Suprapubic skin (tissue), 4 donors: Measurements from ENCODE around the gene ATG9A. TPM values are rescaled to one million over a fixed set of nuclear protein-coding genes. Genes with fewer than 3 reads are reported as not detected.
"Not testable (repeated sequence)": the region's sequence is repeated elsewhere in the genome, so short reads cannot be mapped to it uniquely, and the experiment has no call there.

Source experiments
- DNase-seq, 2 donors: peaks; one replicate each; pipeline ENCODE4 v3.0.0-alpha.2; 2019; ENCODE audit warnings: low spot score in 2 of 2
- H3K27ac ChIP-seq: fragments of 200-600 bp; sonication (generic); one replicate; pipeline ENCODE4 v1.5.1; 2019
- H3K27me3 ChIP-seq: fragments of 200-600 bp; sonication (generic); one replicate; pipeline ENCODE4 v1.5.1; 2019
- H3K36me3 ChIP-seq: fragments of 200-600 bp; sonication (generic); one replicate; pipeline ENCODE4 v1.5.1; 2019
- H3K4me1 ChIP-seq: fragments of 200-600 bp; sonication (generic); one replicate; pipeline ENCODE4 v1.5.1; 2019
- H3K4me3 ChIP-seq: fragments of 200-600 bp; sonication (generic); one replicate; pipeline ENCODE4 v1.5.1; 2019; ENCODE audit warnings: mild to moderate bottlenecking
- H3K9me3 ChIP-seq: fragments of 200-600 bp; sonication (generic); one replicate; pipeline ENCODE4 v1.5.1; 2019
- CTCF ChIP-seq, 2 donors: fragments of 200-600 bp in 1 of 2; fragments of 450-650 bp in 1 of 2; sonication (generic) in 1 of 2; IDR thresholded peaks; one replicate each; pipeline ENCODE4 v1.5.1; 2016 to 2019; ENCODE audit warnings: antibody characterized with exemption in 2 of 2, mild to moderate bottlenecking in 1 of 2, moderate library complexity in 1 of 2
- EP300 ChIP-seq: sonication (generic); formaldehyde crosslinking; IDR thresholded peaks from one replicate; pipeline ENCODE4 v1.6.1; 2017; ENCODE audit warnings: antibody characterized with exemption
- POLR2A ChIP-seq, 2 donors: fragments of 450-650 bp; IDR thresholded peaks; one replicate each; pipeline ENCODE4 v1.6.1; 2017; ENCODE audit warnings: antibody characterized with exemption in 2 of 2, mild to moderate bottlenecking in 2 of 2, moderate library complexity in 2 of 2
- POLR2AphosphoS5 ChIP-seq, 3 donors: sonication (generic); formaldehyde crosslinking; IDR thresholded peaks; one replicate each; pipeline ENCODE4 v1.6.1; 2017; ENCODE audit warnings: antibody characterized with exemption in 3 of 3
- WGBS: methylation state at CpG from one replicate; pipeline ENCODE4 v1.1.5; 2018; 5-methylcytosine and 5-hydroxymethylcytosine counted together
- total RNA-seq, 4 donors: library from RNA; depleted of rRNA; stranded (reverse); fragments of >200 nt; gene quantifications; one replicate each; pipeline ENCODE4 v1.1.0, GENCODE V29; 2016

ATG9A gene
- total RNA-seq, 4 donors from 2014 or later = 60.3 to 83.9 (median 64.6) TPM

- no peaks in the 10 kb centered on the region for H3K36me3 ChIP-seq
- H3K9me3 ChIP-seq = no peaks in the 10 kb centered on the region
- no peaks in the 10 kb centered on the region for H3K27me3 ChIP-seq
- H3K4me3 ChIP-seq = no peak overlapping the region
- TF ChIP-seq EP300 = no peak
- TF ChIP-seq CTCF (IDR thresholded peaks at IDR 0.05) = no peak
- no peak for TF ChIP-seq POLR2A (IDR thresholded peaks at IDR 0.05)
- TF ChIP-seq POLR2AphosphoS5 (IDR thresholded peaks at IDR 0.05) = no peak
- H3K4me1 ChIP-seq = peaks cover 3% of the 10 kb centered on the region
- no peak for DNase-seq
- no peak overlapping the region for H3K27ac ChIP-seq
- 72% methylated on average over 2 of the region's 2 CpGs for WGBS
Measured at GRCh38 chr2:219268294-219268693, 38.9 kb upstream of the ATG9A start.

GRCh38 chr2:219266886-219267285 is 37.5 kb upstream of the ATG9A start:
- Histone ChIP-seq H3K36me3 (no peaks in the 10 kb centered on the region), H3K4me1 (peaks cover 3% of the 10 kb centered on the region), H3K27ac (no peak overlapping the region), H3K4me3 (no peak overlapping the region), H3K27me3 (no peaks in the 10 kb centered on the region), H3K9me3 (no peaks in the 10 kb centered on the region)
- DNase-seq = no peak
- TF ChIP-seq CTCF (IDR thresholded peaks at IDR 0.05) (no peak), EP300 (no peak), POLR2AphosphoS5 (IDR thresholded peaks at IDR 0.05) (no peak), POLR2A (IDR thresholded peaks at IDR 0.05) (no peak)
- WGBS = 100% methylated on average over 1 of the region's 1 CpG

- TF ChIP-seq EP300 = no peak
- TF ChIP-seq CTCF (IDR thresholded peaks at IDR 0.05) = no peak
- H3K4me3 ChIP-seq = no peak overlapping the region
- DNase-seq = no peak
- no peak overlapping the region for H3K27ac ChIP-seq
- no peaks in the 10 kb centered on the region for H3K9me3 ChIP-seq
- WGBS = 70% methylated on average over 2 of the region's 5 CpGs
- peaks cover 5% of the 10 kb centered on the region for H3K27me3 ChIP-seq
- H3K4me1 ChIP-seq = peaks cover 3% of the 10 kb centered on the region
- no peaks in the 10 kb centered on the region for H3K36me3 ChIP-seq
Measured at GRCh38 chr2:219266232-219266631, 36.8 kb upstream of the ATG9A start.

- Histone ChIP-seq H3K27ac (no peak overlapping the region), H3K9me3 (no peaks in the 10 kb centered on the region), H3K4me3 (no peak overlapping the region), H3K36me3 (no peaks in the 10 kb centered on the region), H3K27me3 (peaks cover 7% of the 10 kb centered on the region), H3K4me1 (no peaks in the 10 kb centered on the region)
- WGBS = 80% methylated on average over 5 of the region's 5 CpGs
- DNase-seq = no peak
- TF ChIP-seq POLR2AphosphoS5 (IDR thresholded peaks at IDR 0.05) (no peak), POLR2A (IDR thresholded peaks at IDR 0.05) (no peak), EP300 (no peak), CTCF (IDR thresholded peaks at IDR 0.05) (no peak)
Measured at GRCh38 chr2:219261024-219261855, 31.8 kb upstream of the ATG9A start.

GRCh38 chr2:219258942-219259341 is 29.5 kb upstream of the ATG9A start:
- not testable (repeated sequence) for H3K9me3 ChIP-seq, H3K36me3 ChIP-seq, DNase-seq, H3K27me3 ChIP-seq, H3K27ac ChIP-seq, H3K4me3 ChIP-seq
- peaks cover 15% of the 10 kb centered on the region for H3K4me1 ChIP-seq
- WGBS = 91% methylated on average over 10 of the region's 10 CpGs
